Spleen (tissue), 7 donors: Measurements from ENCODE around the gene ANKRD52.

Experiments used
- CTCF ChIP-seq, 11 experiments: fragments of 200-600 bp in 7 of 11; fragments of 450-650 bp in 4 of 11; sonication (generic) in 4 of 11; IDR thresholded peaks in 8 of 11; conservative IDR thresholded peaks in 3 of 11; 1 replicate in 7 of 11; 2 replicates in 4 of 11; pipeline versions ENCODE4 v1.4.0 to v1.8.0; 2016 to 2021; ENCODE audit warnings: antibody characterized with exemption in 11 of 11, inconsistent platforms in 4 of 11, mild to moderate bottlenecking in 1 of 11
- POLR2A ChIP-seq, 3 donors: fragments of 450-650 bp; IDR thresholded peaks; one replicate each; pipeline ENCODE4 v1.5.1; 2017; ENCODE audit warnings: antibody characterized with exemption in 3 of 3, mild to moderate bottlenecking in 1 of 3
- POLR2AphosphoS5 ChIP-seq, 3 donors: sonication (generic); formaldehyde crosslinking; IDR thresholded peaks; one replicate each; pipeline ENCODE4 v1.5.1; 2017; ENCODE audit warnings: antibody characterized with exemption in 3 of 3
- donor health status: DM: no; HTN: no; CAD: no; lungs with moderate emphysema.
- donor health status: DM: no; HTN: no; CAD: no.
- donor health status: DM: no; HTN: no; CAD: no.

GRCh38 chr12:56247923-56248322 lies 10.3 kb downstream of the ANKRD52 start:
- TF ChIP-seq POLR2A (IDR thresholded peaks at IDR 0.05) (no peak), CTCF (IDR thresholded peaks at IDR 0.05 in 8 of 11, conservative IDR thresholded peaks at IDR 0.05 in 3 of 11) (no peak), POLR2AphosphoS5 (IDR thresholded peaks at IDR 0.05) (peak in 1 of 3 donors; percentile 43)
